Epithelial cell of proximal tubule (primary cell): Measurements from ENCODE around the gene PTPRD. TPM values are rescaled to one million over a fixed set of nuclear protein-coding genes. Genes with fewer than 3 reads are reported as not detected.

Experiments used
- DNase-seq: peaks from one replicate; pipeline ENCODE4 v3.0.0-alpha.2; 2011; ENCODE audit warnings: low read depth
- H3K4me3 ChIP-seq: 2 replicates; pipeline ENCODE4 v1.5.1; 2011; ENCODE audit warnings: low read depth, mild to moderate bottlenecking, low read length
- total RNA-seq: library from RNA; depleted of rRNA; stranded (reverse); fragments of >200 nt; gene quantifications from 2 replicates; pipeline ENCODE4 v1.2.3, GENCODE V29; 2015
- TF ChIP-seq, protein P1 (sequence below): conservative IDR thresholded peaks from 2 replicates; pipeline ENCODE4 v1.5.1; 2012; ENCODE audit warnings: low read depth, mild to moderate bottlenecking, low read length

The PTPRD gene
- total RNA-seq, 1 donor from 2014 or later = 3.2 TPM

DNA sequence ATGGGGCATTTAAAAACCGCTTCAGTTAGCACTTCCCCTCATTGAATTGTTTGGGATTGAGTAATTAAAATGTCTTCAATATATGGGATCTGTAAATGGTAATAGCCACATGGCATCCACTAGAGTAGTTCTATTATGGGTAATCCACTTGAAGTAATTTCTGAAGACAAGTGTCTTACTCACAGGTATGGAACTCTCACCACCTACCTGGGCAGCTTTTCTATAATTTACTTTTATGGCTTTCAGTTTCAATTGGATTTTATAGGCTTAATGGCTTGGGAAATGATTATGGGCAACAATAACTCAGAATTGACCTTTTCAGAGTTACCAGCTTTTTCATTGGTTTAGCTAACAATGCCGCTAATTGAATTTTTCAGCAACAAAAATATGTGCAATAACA lies 597.9 kb downstream of the PTPRD start:
- H3K4me3 ChIP-seq = no peak overlapping the region
- DNase-seq = no peak
- TF ChIP-seq, protein P1, sequence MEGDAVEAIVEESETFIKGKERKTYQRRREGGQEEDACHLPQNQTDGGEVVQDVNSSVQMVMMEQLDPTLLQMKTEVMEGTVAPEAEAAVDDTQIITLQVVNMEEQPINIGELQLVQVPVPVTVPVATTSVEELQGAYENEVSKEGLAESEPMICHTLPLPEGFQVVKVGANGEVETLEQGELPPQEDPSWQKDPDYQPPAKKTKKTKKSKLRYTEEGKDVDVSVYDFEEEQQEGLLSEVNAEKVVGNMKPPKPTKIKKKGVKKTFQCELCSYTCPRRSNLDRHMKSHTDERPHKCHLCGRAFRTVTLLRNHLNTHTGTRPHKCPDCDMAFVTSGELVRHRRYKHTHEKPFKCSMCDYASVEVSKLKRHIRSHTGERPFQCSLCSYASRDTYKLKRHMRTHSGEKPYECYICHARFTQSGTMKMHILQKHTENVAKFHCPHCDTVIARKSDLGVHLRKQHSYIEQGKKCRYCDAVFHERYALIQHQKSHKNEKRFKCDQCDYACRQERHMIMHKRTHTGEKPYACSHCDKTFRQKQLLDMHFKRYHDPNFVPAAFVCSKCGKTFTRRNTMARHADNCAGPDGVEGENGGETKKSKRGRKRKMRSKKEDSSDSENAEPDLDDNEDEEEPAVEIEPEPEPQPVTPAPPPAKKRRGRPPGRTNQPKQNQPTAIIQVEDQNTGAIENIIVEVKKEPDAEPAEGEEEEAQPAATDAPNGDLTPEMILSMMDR = no peak

DNA sequence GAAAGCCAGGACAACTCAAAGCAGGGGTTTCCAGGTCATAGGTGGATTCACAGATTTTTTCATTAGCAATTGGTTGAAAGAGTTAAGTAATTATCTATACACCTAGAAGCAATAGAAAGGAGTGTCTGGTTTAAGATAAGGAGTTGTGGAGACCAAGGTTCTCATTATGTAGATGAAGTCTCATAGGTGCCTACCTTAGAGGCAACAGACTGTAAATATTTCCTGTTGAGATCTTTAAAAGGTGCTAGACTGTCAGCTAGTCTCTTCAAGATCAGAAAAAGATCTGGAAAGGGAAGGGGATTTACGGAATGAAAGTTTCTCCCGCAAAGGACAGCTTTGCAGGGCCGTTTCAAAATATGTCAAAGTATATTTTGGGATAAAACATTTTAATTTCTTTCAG lies 603.4 kb downstream of the PTPRD start:
- H3K4me3 ChIP-seq = no peak overlapping the region
- no peak for DNase-seq
- TF ChIP-seq, protein P1 = no peak

DNA sequence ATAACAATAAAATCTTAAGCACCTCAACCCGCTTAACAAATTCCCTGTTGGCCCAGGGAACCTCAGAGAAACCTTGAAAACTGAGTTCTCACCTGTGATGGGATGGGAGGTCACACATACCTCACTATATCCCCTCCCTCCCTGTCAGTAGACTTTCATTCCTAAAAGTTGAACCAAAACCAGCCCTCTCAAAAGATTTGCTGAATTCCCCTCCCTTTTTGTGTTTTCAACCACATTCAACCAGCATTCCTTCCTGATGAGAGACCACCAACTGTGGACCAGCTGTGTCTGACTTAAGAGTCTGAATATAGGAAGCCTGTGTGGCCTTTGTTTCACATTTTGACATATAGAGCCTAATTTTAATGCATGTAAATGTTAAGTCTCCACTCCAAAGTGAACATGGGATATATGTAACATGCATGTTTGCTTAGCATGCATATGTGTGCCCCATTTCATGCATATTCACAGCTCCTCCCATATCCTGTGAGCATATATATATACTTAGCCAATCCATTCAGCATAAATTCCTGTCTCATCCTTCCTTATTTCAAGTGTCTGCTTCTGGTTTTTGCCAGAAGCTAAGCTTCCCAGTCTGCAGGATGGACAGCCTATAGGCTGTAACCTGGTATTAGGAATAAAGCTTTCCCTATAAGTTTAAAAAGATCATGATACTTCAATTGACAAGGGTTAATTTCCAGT lies 604.6 kb downstream of the PTPRD start:
- DNase-seq = no peak
- TF ChIP-seq, protein P1 = no peak
- no peak overlapping the region for H3K4me3 ChIP-seq

DNA sequence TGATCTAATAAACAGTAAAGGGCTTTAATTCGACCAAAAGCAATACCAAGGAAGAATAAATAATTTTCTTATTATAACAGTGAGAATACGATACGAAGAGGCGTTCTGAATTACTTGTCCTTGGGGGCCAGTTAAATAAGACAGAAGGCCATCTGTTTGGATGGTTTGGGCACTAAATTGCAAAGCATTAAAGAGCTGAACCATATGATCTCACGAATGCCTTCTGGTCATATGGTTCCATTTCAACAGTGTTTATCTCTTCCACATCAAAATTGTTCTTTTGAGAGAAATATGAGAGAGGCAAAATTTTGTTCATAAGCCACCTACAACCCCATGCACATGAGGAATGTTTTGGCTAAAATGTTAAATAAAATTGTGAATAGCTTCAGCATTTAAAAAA lies 605.4 kb downstream of the PTPRD start:
- no peak for DNase-seq
- TF ChIP-seq, protein P1 = no peak

DNA sequence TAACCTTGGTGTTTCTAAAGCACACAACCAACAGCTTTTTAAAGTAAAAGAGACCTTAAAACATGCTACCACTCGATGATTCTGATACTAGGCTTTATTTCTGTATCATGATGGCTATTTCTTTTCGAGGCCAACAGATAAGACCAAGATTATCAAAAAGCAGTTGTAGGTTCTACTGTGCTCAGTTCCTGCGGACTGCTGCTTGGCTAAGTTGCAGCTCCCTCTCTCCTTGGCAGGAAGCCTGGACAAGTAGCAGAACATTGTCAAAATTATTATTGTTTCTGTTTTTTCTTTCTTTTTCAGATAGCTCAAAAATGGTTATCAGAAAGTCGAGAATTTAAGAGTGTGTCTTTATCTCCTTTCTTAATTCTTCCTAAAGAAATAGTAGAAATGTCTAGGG lies 607.6 kb downstream of the PTPRD start:
- TF ChIP-seq, protein P1 = no peak
- no peak overlapping the region for H3K4me3 ChIP-seq
- DNase-seq = no peak

More for the DNA sequence above, 605.4 kb downstream of the PTPRD start:
- H3K4me3 ChIP-seq = no peak overlapping the region

DNA sequence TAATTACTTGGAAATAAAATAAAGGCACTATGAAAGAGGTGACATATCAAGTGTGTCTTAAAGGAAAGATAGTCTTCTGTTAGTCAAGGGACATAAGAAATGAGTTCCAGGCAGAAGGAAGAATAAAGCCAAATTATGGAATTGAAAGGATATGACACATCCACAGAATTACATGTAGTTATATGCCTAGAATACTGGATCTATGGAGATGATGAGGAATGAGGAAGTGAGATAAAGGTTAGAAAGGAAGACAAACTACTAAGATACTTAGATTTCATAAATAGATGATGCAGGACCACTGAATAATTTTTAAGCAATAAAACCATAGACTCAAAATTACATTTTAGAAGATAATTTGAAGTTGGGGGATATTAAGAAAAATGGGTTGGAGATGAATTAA lies 609.8 kb downstream of the PTPRD start:
- no peak overlapping the region for H3K4me3 ChIP-seq
- TF ChIP-seq, protein P1 = no peak
- no peak for DNase-seq

DNA sequence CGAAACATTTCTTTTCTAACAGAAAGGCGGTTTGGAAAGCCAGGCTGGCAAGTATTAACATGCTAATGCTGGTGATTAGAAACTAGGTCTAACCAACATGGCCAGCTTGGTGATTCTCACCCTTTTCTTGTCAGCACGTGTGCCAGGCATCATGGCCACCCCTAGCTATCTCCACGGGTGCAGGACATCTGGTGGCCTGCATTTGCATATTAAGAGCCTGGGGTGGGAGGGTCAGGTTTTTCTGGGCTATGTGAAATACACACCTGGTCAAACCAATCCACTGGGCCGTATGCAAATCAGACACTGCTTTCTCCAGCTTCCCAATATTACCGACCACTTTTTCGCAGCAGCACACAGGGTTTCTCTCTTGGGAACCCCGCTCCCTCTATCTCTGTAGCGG lies 612.1 kb downstream of the PTPRD start:
- TF ChIP-seq, protein P1 = no peak
- DNase-seq = no peak
- H3K4me3 ChIP-seq = no peak overlapping the region
